SIG-M5 treated with dmso at 0.1 percent for 504 hours (cell line): Measurements from ENCODE around the gene RHCG.
A peak's percentile ranks its signal among the peaks of the same experiment; 100 is the strongest.

ENCODE experiments used
- DNase-seq: peaks from one replicate; lab custom pipeline; 2025; ENCODE audit not compliant: unreplicated experiment; lab: John Stamatoyannopoulos, UW

Gene RHCG

DNA sequence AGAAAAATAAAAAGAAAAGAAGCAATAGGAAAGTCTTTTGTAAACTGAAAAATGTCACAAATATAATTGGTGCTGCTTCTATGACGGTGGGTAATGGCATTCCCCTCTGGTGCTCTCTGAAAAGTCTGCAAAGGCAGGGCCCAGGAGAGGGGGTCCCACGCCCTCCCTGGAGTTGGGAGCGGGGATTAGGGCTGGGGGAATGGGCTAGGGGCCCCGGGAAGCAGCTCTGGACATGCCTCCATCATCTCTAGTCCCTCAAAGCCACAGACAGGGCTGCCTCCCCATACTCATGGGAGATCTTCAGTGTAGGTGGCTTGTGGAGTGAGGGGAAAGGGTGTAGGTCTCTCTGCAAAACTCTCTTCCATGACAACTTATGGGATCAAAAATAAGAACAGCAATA lies 7.8 kb upstream of the RHCG start:
- no peak for DNase-seq

DNA sequence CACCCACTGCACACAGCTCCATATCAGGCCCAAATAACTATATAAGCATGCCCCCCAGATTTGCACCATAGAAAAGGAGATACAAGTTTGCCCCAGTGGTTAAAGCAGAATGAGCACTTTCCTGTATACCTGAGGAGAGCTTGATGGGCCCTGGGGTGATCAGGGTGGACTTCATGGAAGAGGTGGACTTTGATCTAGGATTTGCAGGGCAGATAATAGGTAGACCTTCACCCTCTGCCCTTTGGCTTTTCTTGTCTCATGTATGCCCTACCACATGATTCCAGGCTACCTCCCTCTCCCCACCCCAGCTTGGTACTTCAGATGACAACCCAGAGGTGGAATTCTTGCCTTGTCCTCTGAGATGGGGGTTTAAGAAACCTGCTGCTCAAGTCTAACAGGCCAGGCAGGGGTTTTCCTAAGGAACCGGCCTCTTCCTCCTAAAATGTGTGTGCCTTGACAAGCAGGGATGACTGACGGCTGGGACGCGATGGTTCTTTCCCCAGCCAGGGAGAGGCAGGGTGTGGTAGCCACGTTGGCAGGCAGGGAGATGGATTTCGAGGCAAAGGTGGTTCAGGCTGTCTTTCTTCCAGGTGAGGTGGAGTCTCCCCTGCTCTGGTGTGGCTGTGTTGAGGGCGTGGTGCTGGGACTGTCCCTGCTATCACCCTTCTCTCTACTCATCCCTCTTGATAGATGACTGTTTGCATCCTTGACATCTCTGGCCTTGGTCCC lies 6.6 kb upstream of the RHCG start:
- DNase-seq: no peak

DNA sequence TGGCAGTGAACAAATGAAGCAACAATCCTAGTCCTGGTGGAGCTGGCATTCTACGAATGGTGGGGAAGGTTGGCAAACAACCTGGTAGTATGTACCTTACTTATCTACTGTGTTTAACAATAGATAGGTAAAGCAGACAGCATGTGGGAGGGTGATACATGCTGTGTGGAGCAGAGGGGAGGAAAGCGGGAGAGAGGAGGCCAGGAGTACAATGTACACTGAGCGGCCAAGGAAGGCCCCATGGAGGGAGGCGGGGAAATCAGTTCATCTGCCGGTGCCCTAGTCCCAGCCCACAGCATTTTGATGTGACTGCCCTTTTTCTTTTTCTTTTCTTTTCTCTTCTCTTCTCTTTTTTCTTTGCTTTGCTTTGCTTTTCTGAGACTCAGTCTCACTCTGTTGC lies 5.3 kb upstream of the RHCG start:
- DNase-seq: no peak

- DNase-seq: no peak
Measured at GRCh38 chr15:89500397-89501270, 4.3 kb upstream of the RHCG start.

GRCh38 chr15:89499156-89499555 lies 2.8 kb upstream of the RHCG start:
- DNase-seq: no peak

DNA sequence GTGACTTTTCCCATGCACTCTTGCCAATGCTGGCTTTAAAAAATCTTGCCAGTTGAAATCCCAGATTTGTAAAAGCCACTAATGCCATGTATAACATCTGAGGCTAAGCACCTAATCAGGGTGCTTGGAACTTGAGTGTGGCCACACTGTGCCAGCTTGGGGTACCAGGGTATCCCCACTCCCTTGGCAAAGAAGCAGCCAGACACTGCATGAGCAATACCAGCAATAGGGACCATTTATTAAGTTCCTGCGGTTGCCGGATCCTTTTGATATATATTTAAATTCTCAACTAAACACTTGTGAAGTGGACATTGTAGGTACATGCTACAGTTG lies 2.2 kb upstream of the RHCG start:
- DNase-seq: no peak

GRCh38 chr15:89497231-89497630 lies 848 bp upstream of the RHCG start:
- no peak for DNase-seq

- DNase-seq: no peak
Measured at GRCh38 chr15:89495638-89496145, 691 bp downstream of the RHCG start.

DNA sequence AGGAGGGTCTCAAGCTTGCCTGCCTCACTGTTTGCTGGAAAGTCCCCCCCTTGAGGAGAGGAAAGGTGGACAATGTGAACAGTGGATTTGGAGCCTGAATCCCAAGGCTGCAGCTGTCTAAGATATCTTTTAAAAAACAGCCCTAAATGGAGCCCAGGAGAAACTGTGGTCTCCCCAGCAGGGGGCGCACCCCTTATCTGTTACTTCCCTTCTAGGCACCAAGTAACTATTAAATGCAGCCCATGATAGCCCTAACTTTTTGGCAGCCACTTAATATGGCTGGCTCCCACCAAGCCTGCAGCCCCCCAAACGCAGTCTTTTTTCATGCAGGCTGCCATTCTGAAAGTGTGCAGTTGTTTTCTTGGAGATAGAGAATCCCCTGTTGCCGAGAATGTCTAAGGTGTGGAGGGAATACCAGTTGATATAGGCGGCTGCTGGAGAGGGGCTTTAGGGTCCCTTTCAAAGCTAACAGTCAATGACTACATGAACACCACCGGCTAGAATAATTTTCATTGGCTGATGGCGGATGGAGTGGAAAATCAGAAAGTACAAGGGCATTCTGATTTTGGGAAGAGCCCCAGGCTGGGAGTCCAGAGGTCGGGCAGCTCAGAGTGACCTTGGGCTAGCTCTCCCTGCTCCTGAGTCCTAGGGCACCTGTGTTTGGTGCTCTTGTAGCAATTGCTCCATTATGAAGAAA lies 1.3 kb downstream of the RHCG start:
- peak; percentile 27 for DNase-seq

DNA sequence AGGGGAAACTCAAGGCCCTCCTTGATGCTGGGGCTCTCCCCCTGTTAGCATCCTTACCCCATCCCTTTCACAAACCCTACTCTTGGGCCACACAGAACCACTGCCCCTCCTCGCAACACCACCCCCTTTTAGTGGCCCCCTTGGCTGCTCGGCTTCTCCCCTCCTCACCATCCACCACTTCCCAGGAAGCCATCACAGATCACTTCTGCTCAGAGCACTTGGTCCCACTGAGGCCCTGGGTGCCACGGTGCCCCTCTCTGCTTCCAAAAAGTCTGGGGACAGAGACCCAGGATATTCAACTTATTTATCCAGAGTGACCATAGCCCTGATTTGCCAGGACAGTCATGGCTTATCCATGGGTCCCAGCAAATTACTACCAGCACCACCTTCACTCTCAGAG lies 2.4 kb downstream of the RHCG start:
- DNase-seq: no peak

DNA sequence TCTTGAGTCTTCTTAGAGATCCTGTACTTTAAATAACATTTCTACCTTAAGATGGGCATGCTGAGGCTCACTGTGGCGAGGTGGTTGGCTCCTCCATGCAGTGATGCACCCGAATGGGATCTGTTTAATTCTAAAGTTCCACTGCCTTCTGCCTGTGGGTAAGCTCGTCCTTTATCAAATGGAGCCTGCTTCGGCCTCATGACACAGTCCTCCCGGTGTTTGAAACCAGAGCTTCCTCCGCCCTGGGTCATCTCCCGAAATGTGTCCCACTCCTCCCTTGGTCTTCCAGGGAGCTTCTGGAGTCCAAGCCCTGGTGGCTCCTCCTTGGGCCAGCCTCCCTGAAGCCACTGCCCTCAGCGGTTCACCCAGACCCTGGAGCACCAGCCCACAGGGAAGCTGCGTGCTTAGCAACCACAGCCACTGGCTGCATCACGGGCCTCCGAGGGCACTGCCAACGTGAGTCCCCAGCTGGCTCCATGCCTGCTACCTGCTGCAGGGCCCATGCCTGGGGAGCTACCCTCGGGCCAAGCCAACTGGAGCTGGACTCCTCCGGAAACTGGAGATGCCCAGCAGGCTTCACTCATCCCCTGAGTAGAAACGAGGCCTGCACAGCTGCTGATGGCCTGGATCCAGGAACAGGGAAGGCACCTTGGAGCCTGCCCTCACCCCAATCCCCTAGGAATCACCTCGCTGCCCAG lies 3.3 kb downstream of the RHCG start:
- DNase-seq: no peak

DNA sequence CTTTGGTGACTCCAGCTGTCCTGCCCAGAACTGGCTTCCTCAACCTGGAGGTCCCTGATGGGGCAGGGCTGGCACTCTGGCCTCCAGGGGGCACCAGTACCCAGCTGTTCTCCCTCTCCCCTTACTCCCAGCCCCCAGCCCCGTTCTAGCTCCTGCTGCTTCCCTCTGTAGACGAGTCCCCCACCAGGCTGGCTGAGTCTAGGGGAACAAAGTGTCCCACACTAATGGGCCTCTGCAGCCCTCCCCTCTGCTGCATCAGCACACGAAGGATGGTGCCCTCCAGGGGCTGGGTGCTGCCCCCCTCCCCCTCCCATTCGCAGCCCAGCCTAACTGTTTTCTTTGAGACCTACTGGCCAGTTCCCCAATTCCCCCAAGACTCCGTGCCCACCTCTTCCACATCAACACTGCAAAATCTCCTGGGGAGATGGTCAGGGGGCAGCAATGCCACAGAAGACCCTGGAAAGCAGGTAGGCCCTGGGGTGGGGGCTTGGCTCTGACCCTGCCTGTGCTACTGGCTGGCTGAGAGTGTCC lies 4.2 kb downstream of the RHCG start:
- no peak for DNase-seq

- no peak for DNase-seq
Measured at GRCh38 chr15:89490814-89491315, 5.5 kb downstream of the RHCG start.

- no peak for DNase-seq
Measured at GRCh38 chr15:89490081-89490813, 6.1 kb downstream of the RHCG start.

GRCh38 chr15:89489376-89489775 lies 7.0 kb downstream of the RHCG start:
- no peak for DNase-seq

DNA sequence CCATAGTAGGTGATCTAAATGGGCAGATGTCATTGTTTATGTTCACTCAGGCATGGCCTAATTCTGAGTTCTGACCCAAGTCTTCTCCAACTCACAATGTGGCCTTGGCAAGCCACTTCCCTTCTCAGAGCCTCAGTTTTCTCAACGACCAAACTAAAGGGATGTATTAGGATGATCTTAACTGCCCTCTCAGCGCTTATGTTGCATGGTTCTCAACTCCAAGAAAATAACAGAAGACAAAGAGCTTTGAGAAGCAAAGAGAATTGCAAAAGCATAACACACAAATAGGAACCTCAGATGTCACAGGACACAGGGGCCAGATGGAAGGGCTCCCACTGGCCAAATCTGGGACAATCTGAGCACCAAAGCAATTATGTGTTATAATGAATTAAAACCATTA lies 8.6 kb downstream of the RHCG start:
- no peak for DNase-seq

GRCh38 chr15:89486726-89487050 lies 9.7 kb downstream of the RHCG start:
- no peak for DNase-seq

DNA sequence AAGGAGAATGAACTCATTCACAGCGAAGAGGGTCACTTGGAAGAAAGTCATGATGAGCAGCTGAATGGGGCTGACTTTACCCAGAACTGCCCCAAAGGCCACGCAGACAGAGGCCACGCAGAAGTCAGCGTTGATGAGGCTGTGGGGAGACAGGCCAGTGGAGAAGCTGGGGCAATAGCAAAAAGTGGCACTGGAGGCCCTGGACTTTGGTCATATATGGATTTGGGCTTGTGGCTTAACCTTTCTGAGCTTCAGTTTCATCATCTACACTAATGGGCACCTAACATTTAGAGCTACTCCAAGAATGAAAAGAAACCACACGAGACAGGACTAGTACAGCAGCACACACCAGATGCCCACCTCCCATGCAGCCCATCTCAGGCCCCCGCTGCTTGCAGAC lies 13.3 kb downstream of the RHCG start:
- DNase-seq: no peak

DNA sequence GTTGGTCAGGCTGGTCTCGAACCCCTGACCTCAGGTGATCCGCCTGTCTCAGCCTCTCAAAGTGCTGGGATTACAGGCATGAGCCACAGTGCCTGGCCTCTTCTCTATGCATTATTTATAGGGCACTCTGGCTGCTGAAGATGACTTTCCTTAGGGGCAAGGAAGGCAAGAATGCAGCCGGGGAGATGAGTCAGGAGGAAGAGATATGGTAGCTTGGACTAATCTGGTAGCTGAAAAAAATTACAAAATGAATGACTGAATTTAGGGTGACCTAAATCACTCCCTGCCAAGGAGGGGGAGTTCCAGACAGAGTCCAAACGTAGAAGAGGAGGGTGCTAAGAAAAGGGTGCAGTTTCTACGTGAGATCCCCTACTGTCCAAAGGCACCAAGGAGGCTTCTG lies 14.2 kb downstream of the RHCG start:
- DNase-seq: no peak

- no peak for DNase-seq
Measured at GRCh38 chr15:89480505-89480904, 15.9 kb downstream of the RHCG start.
